ENCODE measurements around the gene SH3RF2.
A peak's percentile ranks its signal among the peaks of the same experiment; 100 is the strongest.

Gene SH3RF2

DNA sequence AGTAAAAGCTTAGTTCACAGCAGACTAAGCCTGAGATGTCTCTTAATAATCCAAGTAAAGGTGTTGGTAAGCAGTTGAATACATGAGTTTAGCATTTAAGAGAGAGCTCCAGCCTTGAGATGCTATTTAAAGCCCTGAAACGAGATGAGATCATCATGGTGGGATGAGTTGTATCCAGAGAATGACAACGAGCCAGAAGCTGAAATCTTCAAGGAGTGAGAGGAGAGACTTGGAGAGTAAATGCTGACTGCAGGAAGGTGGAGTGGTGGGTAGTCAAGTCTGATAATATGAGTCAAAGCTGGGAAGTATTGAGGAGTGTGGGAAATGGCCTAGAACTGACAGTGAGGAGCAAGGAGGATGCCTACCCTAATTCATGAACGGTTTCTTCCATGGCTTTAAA is 115.3 kb downstream of the SH3RF2 start:
- DNase-seq: no peak

DNA sequence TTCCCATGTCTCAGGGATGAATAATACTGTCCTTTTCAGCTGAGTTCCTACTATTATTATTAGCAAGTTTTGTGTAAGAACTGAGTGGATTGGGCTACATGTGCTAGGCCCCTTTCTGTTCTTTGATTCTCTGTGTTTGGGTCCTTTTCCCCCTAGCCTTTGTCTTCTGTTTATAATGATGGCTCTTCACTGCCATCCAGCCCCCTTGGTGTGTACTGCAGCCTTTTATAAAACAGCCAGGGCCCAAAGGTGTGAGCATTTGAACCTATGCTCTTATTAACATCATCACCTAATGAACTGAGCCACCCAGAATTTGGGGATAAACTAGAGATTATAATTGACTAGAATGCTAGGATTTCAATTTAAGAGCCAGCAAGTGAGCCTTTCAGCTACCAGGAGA is 116.4 kb downstream of the SH3RF2 start:
- no peak for DNase-seq

DNA sequence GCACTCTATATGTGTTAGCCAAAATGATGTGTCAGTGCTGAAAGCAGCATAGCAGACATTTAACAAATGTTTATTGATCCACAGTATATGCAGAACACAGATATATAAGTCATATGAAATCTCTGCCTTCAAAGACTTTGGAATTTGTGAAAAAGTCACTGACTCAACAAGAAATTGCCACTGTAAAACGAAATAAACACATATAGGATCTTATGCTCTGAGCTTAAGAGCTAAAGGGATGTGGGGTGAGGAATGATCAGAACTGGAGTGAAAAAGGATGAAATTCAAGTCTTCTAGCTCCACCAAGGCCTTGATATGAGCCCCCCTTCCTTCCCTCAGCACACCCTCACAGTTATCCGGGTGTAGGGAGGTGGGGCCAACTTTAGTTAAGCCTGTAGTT is 119.1 kb downstream of the SH3RF2 start:
- DNase-seq: no peak

DNA sequence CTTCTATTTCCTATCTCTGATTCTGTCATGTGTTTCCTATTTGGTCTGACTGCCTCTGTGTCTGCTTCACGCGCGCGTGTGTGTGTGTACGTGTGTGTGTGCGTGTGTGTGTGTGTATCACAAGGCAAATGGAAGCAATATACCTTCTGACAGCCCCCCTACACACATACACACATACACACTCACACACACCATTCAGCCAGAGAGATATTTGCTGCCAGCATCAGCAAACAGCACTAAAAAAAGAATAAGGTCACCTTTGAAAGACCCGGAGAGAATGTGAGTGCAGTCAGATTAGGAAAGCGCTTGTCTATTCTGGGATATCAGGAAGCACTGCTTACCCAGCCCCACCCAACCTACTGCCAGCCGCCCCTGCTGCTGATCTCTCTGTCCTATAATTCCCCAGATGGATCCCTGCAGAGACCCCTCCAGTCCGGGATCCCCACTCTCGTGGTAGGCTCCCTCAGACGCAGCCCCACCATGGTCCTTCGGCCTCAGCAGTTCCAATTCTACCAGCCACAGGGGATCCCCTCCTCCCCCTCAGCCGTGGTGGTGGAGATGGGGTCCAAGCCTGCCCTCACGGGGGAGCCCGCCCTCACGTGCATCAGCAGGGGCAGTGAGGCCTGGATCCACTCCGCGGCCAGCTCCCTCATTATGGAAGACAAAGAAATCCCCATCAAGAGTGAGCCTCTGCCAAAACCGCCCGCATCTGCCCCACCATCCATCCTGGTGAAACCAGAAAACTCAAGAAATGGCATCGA is 123.3 kb downstream of the SH3RF2 start:
- DNase-seq: no peak

DNA sequence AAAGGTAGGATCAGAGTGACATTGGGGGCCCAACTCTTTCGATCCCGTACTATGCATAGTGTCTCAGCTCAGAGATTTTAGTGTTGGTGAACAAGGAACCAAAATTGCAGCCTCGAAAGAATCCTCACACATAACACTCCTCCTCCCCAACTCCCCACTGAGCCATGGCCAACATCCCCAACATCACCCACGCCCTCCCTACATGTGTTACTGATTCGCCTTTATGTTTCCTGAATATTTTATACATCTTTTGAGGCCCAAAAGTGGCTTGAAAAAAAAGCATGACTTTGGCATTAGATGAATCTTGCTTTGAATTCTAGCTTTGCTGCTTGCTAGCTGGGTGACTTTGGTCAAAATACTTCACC is 123.8 kb downstream of the SH3RF2 start:
- DNase-seq: no peak

DNA sequence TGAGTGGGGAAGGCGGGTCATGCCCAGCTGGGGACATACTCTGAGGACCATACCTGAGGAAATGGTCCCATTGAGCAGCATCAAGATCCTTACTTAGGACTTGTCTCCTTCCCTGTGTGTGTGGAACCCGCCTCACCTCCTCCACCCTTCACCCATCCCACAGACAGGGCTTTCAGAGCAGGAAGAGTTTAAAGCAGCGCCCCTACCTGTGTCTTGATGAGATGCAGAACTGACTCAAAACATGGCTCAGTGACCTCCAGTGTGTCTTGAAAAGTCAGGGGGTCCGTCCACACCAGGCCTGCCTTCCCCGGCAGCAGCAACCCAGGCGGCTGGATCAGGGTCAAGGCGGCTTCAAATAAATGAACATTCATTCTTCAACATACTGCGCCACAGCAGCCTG is 130.6 kb downstream of the SH3RF2 start:
- DNase-seq: no peak

DNA sequence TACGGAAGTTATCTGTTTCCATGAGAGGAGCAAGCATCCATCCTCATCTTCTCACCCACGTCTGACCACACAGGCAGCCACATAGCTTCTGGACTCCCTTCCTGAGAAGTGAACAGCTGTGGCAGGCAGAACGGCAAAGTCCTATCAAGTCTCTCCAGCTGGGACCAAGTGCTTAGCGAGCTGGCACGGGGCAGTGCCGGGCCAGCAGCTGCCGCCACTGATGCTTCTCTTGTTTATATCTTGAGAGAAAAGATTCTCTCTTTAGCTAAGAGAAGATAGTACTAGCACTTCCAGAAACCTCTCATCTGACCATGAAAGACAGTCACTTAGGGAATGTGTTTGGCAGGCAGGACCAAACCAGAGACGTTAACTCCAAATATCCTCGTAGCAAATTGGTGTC is 131.8 kb downstream of the SH3RF2 start:
- no peak for DNase-seq

DNA sequence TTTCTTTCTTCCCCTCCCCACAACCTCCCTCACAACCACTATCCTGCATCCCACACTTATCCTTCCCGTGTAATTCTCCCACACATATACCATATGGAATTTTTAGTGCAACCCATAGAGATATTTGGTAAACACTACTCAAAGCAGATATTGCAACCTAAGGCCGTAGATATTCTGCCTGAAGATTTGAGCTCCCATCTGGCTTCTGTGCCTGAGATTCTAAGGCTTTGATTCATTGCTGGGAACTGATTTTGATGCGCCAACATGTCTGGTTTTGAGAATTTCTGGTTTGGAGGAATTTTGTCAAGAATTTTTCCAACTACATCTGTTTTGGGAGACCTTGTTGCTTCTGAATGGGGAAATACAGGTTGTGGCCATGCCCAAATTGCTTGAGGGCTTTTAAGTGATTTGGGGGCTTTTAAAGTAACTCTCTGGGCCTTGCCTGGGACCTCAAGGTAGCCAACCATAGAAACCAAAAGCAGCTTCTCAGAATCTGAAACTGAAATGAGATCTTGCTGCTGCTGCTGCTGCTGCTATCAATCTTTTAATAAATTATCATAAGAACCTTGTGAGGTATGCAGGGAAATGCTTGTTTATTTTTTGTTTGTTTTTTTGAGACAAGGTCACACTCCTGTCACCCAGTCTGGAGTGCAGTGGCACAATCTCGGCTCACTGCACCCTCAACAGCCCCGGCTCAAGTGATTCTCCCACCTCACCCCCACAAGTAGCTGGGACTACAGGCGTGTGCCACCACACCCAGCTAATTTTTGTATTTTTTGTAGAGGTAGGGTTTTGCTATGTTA is 132.8 kb downstream of the SH3RF2 start:
- DNase-seq: no peak

DNA sequence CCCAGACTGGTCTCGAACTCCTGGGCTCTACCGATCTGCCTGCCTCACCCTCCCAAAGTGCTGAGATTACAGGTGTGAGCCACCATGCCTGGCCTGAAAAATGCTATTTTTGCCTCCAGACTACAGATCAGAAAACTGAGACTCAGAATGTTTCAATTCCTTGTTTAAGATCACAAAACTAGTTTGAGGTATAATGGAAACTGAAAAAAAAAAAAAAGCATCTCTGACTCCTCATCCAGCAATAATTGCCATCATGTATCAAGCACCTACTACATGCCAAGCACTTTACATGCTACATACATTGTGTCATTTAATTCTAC is 133.4 kb downstream of the SH3RF2 start:
- no peak for DNase-seq

DNA sequence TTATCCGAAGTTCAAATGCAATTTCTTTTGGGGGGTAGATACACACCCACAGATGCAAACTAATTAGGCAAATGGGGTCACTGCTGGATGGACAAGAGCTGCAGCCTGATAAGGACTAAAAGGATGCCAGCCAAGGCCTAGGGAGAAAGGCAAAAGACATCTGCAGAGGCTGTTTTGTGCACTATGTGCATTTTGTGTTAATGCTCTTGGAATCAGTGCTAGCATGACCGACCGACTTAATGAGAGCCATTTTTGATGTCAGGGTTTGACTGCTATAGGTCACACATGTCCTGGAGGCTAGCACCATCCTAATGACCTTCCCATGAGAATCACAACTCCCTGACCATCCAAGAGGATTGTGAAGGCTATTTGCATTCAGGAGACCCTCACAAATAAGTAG is 134.4 kb downstream of the SH3RF2 start:
- no peak for DNase-seq

DNA sequence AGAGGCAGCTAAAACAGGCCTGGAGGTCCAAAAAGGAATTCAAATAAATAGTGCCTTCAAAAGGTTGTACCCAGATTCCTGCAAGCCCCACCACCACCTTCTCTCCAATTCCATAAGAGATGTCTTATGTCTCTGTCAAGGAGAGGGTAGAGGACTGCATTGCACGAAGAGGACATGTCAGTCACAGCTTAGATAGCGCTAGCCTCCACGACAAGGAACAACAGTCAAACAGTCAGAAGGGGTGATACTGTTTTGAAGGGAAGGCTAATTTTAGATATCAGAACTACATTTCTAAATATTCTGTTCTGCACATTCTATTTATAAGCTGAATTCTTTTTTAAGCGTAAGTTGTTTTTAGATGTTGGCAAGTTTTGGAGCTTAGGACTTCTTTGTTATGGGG is 134.8 kb downstream of the SH3RF2 start:
- no peak for DNase-seq

DNA sequence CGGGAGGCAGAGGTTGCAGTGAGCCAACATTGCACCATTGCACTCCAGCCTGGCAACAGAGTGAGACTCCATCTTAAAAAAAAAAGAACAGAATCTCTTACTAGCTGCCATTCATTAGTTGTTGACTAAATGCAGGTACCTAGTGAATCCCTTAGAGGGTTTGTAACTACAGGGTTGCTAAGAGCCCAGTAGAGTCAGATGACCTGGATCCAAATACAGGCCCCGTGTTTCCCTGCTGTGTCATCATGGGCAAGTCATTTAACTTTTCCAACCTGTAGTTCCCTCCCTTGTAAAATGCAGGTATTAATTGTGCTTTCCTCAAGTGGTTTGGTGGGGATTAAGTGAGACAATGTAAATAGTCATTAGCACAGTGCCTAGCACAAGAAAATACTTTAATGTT is 136.2 kb downstream of the SH3RF2 start:
- no peak for DNase-seq

DNA sequence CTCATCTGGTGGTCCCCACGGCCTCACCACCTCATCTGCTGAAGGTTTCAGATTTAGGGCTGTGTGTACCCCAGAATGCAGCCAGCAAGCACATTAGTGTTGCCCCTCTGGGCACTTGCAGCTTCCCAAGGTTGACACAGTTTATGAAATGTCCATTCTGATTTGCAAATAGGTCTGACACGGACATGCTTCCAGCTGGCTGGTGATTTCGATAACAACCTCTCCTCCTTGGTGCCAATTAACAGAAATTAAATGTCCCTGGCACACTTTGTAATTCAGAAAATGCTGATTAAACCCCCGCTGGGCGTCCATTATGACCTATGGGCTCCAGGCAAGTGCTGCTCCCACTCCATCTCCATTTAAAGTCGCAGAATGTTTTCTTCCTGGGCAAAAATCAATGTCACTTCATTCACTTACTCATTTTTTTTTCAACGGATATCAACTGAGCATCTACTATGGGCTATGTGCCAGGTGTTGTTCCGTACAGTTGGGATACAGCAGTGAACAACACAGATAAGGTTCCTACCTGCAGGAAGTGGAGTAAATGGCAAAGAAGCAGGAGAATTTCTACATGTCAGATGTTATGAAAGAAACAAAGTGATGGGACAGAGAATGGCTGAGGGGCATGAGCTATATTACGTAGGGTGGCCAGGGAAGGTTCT is 137.0 kb downstream of the SH3RF2 start:
- DNase-seq: no peak

DNA sequence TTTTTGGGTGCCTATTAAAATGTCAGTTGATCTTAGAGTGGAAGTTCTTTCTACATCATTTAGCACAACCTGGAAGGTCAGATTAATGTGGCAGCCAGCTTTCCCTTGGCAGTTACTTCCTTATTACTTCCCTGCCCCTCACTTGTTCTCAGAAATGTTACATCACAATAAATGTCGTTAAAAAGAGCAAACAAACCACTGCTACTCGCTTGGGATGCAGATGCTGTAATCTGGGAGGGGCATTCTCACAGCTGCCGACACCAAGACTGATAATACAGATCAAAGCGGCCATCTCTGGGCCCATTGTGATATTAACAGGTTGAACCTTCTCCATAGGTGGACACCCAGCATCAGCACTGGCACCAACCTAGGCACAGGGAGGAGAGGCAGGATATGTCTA is 139.7 kb downstream of the SH3RF2 start:
- no peak for DNase-seq

DNA sequence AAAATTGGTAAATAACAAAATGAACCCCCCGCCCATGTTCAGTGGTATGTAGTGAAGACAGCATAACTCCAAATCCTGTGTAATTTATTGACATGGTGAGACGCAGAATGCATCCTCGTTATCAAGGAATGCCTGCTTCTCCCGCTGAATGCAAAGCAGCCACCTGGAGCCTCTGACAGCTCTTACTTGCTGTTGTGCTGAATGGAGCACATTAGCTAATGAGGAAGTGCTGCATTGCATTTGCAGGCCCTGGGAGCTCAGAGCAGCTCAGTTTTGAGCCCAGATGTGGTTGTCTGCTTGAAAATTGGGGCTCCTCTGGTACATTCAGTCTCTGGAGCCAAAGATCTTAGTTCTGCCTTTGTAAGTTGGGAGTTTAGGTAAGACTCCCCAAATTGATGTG is 140.1 kb downstream of the SH3RF2 start:
- DNase-seq: no peak

DNA sequence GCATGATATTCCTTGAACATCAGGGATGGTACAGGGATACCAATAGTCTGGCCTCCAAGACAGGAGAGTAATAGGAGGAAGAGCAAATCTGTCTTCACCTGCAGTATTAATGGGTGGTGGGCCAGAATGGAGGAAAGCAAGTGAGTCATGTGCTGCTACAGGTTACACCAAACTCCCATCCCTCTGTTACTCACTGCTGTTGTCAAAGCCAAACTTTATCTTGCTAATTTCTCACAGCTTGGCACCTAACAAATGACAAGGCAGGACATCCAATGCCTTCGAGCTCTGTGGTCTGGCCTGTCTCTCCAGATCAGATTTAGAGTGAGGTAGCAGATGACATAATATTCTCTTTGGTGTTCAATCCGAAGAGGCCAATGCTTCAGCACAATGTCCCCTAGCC is 142.2 kb downstream of the SH3RF2 start:
- no peak for DNase-seq

DNA sequence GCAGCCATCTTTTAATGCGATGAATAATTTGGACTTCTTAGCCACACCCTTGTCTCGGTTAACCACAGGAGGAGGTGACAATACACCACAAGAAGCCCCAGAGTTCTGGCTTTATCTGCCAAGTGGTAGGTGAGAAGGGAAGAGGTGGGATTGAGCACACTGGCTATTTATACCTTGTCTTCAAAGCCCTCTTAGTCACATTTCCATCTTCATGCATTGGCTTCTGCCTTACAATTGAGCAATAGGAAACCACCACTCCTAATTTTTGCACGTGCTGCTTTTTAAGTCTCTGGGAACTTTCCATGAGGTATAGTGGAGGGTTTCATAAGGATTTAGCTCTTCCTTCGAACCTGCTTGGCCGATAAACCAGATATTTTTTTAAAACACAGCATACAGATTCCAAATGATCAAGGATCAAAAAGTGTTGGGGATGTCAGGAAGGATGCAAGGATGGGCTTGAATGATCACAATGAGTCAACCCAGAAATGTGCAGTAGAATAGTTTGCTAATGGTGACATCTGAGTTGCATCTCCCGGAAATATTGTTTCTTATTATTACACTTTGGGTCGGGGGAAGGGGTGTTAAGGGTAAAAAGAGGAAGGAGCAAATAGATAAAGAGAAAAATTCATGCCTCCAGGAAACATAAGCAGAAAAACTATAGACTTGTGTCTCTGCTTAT is 143.5 kb downstream of the SH3RF2 start:
- DNase-seq: peak; percentile 10

DNA sequence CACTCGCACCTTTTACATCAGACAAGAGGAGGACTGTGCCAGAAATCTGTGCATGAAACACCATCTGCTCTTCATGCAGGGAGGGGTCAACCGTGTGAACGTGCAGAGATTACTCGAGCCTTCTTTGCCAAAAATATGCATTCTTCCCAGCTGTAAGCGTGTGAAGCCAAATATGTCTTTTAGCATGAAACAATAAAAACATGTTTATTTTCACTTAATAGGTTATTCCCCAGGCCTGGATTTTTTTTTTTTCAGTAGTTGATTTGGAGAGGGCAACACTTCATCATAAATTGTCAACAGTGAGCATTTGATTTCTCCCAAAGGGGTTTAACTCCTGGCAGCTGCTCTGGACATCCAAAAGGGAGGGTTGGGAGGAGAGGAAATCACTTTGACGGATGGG is 145.2 kb downstream of the SH3RF2 start:
- DNase-seq: no peak

DNA sequence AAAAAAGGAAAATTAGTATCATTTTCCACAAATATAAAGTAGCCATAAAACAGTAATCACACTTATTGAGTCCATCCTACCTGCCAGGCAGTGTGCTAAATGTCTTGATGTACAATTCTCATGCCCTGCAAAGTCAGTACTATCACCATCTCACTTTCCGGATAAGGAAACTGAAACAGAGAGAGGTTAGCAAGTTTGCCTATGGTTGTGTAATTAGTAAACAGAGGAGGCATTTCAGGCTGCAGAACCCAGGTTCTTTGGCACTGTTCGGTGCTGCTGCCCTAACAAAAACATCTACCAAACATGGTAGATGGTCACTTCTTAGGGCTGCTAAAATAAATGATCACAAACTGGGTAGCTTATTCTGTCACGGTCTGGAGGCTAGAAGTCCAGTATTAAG is 146.4 kb downstream of the SH3RF2 start:
- DNase-seq: no peak

DNA sequence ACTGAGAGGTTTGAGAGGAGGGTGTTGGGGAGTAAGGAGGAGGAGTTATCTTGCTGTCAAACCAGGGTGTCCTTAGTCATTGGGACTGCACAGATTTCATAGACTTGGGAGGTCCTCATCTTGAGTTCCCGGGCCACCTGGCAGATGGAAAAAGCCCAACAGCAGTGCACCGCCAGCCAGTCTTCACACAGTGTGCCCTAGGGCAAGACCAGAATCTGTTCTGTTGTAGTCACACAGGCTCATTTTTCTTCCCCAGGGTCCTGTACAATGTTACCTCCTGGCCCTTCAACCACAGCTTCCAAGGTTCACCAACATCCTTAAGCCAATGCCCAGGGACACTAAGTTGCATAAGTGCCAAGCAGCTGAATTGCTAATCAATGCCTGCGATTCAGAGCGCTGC is 148.0 kb downstream of the SH3RF2 start:
- DNase-seq: no peak

DNA sequence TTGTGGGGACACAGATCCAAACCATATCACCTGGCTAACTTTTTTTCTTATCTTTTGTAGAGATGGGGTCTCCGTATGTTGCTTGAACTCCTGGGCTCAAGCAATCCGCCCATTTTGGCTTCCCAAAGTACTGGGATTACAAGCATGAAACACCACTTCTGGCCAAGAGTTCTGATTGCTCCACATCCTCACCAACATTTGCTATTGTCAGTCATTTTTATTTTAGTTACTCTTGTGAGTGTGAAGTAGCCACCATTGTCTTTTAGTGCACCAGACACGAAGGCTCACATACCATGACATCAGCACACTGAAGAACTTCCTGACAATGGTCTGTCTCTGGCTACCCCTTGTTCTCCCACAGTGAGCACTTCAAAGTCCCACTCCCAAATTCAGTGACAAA is 151.7 kb downstream of the SH3RF2 start:
- DNase-seq: no peak

DNA sequence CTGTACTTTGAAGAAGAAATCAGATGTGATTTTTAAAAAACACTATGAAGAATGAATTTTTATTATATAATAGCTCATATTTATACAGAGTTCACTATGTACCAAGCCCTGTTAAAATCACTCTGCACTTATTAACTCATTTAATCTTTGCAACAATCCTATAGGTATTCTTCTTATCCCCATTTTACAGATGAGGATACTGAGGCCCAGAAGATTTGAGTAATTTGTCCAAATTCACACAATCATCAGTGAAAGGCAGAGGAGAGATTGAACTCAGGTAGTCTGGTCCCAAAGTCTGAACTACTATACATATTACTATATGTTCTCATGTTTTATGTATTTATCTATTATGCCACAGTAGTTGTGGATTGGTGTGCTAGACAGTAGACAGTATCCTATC is 152.9 kb downstream of the SH3RF2 start:
- no peak for DNase-seq

DNA sequence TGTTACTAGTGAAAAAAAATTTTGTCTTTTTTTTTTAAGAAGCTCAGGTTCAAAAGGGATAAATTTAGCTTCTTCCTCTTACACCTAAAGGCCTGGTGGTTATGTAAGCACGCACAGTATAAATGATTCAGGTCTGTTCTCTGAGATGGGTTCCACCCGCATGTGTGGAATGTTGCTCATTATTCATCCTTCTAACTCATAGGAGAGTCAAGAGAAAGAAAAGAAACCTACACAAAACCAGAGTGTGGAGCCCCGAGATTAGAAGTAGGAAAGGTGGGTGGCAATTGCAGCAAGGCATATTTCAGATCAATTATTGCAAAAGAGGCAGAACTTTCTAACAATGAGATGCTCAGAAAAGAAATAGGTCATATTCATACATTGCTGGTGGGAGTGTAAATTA is 155.5 kb downstream of the SH3RF2 start:
- no peak for DNase-seq

DNA sequence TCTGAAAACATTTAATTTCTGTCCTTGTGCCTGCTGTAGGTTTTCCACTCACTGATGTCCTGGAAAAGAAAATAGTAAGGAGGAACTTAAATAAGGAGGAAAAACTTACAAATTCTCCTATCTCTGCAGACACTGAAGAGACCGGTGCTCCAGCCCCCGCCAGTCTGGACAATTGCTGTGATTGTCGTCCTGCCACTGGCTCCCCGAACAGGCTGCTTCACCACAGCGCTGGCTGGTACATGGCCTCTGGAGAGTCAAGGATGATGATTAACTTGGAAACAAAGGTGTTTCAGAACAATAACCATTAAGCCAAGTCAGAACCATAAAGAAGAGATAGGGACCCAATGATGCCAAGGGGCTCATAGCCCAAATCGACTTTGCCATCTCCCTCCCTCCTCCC is 161.7 kb downstream of the SH3RF2 start:
- DNase-seq: no peak

All from stimulated activated CD4-positive, alpha-beta T cell treated with anti-CD3 and anti-CD28 coated beads, Interleukin-1b, Interleukin-23, amount 100 ng/mL, for 48 hours (primary cell).